HFF-Myc (cell line): ENCODE results near the gene ARHGEF12.

Experiments used
- DNase-seq: peaks from one replicate; pipeline ENCODE4 v3.0.0-alpha.2; 2011; ENCODE audit warnings: low read depth; ENCODE audit errors: extremely low read depth
- H3K4me3 ChIP-seq: replicated peaks from 2 replicates; pipeline ENCODE4 v1.5.1; 2011; ENCODE audit warnings: low read depth, mild to moderate bottlenecking, control low read depth, low read length
- TF ChIP-seq, protein P1 (sequence below): IDR thresholded peaks from 2 replicates; pipeline ENCODE4 v1.5.1; 2012; ENCODE audit warnings: mild to moderate bottlenecking, low read depth, low read length, control low read depth; ENCODE audit errors: missing control alignments

ARHGEF12 gene

DNA sequence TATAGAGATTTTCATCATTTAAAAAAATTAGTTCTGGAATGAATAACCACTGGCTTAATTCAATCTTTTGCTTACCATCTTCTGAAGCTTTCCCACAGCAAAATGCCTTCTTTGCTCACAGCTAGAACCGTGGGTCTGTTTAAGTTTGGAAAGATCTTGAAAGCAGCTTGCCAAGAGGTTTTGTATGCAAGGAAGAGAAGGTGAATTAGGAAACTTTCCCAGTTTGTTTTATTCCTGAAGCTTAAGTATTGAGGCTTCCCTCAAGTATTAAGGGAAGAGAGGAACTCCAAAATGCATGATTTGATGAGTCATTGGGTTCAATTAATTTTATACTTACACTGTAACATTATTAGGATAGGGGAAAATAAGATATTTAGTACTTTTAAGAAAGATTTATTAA is 1.9 kb upstream of the ARHGEF12 start:
- DNase-seq, result no peak
- H3K4me3 ChIP-seq, result no peak overlapping the region
- TF ChIP-seq, protein P1, sequence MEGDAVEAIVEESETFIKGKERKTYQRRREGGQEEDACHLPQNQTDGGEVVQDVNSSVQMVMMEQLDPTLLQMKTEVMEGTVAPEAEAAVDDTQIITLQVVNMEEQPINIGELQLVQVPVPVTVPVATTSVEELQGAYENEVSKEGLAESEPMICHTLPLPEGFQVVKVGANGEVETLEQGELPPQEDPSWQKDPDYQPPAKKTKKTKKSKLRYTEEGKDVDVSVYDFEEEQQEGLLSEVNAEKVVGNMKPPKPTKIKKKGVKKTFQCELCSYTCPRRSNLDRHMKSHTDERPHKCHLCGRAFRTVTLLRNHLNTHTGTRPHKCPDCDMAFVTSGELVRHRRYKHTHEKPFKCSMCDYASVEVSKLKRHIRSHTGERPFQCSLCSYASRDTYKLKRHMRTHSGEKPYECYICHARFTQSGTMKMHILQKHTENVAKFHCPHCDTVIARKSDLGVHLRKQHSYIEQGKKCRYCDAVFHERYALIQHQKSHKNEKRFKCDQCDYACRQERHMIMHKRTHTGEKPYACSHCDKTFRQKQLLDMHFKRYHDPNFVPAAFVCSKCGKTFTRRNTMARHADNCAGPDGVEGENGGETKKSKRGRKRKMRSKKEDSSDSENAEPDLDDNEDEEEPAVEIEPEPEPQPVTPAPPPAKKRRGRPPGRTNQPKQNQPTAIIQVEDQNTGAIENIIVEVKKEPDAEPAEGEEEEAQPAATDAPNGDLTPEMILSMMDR, result no peak

- peak; percentile 85 for DNase-seq
- TF ChIP-seq, protein P1, result peak; percentile 57
- H3K4me3 ChIP-seq, result peak overlapping the region; percentile 93
Measured at GRCh38 chr11:120334894-120335462, 1.2 kb upstream of the ARHGEF12 start.

GRCh38 chr11:120335556-120335907 is 681 bp upstream of the ARHGEF12 start:
- TF ChIP-seq, protein P1, result no peak
- peak overlapping the region; percentile 93 for H3K4me3 ChIP-seq
- DNase-seq, result no peak

GRCh38 chr11:120336641-120337354 is 585 bp downstream of the ARHGEF12 start:
- no peak for DNase-seq
- TF ChIP-seq, protein P1, result no peak
- peak overlapping the region; percentile 93 for H3K4me3 ChIP-seq

DNA sequence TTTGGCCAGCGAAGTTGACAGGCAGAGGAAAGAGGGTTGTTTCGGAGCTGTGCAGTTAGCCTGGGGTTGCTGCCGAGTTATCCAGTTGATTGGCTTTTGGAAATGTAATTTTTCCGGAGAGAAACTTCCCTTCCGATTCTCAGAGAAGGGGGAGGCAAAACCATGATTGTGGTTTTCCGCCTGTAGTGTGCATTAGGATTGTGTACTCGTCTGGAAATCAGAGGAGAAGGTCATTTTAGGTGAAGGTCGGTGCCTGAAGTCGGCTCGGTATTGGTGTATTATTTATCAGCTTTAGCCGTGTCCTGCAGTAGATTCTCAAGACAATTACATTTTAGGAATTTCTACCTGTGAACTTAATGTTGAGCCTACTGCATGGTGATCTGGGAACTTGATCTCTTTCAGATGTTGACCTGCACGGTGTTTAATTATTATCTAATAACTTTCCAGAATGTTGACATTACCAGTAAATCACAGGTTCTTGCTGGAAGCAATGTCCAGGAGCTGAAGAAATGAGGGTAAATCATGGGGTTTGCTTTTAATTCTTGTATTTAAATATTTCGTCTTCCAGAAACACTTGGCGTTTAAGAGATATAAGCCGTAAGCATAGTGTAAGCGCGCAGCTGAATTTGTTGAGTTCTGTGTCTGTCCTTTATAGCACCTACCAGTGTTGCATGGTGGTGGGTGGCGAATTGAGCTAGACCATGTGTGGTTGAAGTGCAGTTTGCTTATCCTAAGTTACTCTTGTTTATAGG is 1.3 kb downstream of the ARHGEF12 start:
- no peak for DNase-seq
- H3K4me3 ChIP-seq, result peak overlapping the region; percentile 93
- TF ChIP-seq, protein P1, result no peak

DNA sequence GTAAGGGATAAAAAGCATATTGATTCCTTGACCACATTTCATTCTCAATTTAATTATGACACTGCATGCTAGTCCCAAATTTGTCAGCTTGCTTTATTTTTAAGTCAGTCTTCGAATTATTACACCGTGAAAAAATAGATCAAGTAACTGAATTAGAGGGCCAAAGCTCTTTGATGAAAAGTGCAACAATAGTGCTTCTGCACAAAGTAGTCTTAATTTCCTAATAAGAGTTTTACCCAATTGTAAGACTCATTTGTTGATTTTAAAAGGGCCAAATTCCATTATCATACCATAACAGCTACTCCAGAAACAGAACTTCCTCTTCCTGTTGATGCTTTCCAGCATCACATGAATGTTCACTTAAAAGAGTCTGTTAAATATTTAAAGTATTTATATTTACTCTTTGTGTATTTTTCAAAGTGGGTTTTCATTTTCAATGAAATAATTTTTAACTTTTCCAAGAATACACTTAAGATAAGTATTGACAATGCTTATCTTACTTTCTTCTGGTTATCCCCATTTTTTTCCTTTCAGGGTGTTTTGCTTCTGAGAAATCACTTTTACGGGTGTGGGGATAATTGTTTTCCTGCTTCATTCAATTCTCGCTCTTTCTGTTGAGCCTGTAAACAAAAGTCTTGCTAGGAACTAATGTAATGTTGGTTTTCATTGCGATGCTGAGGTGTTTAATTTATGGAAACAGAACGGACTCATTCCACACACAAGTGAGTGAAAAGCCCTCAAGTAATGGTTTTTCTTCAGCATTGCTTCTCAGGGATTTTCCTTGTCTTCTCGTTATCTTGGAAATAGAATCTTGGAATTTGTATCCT is 2.1 kb downstream of the ARHGEF12 start:
- no peak for DNase-seq

More for the DNA sequence above, 2.1 kb downstream of the ARHGEF12 start:
- peak overlapping the region; percentile 93 for H3K4me3 ChIP-seq
- TF ChIP-seq, protein P1, result no peak
